Endothelial cell of umbilical vein (primary cell): ENCODE measurements around the gene LMO7. TPM values are rescaled to one million over a fixed set of nuclear protein-coding genes. Genes with fewer than 3 reads are reported as not detected.

Experiments used
- BruUV-seq: library from RNA; stranded (reverse); fragments of 400-500 nt; replicated peaks from 2 replicates; lab custom pipeline; 2021; lab: Mats Ljungman, UMichigan
- CTCF ChIA-PET: fragments of 300-600, 350-600 bp; sonication (Branson Sonifier 250); formaldehyde crosslinking; loops from one replicate; lab custom pipeline; 2021; ENCODE audit warnings: antibody characterized with exemption, inconsistent platforms; lab: Charles Lee
- POLR2A ChIA-PET: fragments of 300-600, 350-600 bp; sonication (Branson Sonifier 250); formaldehyde crosslinking; loops from one replicate; lab custom pipeline; 2021; ENCODE audit warnings: antibody characterized with exemption, inconsistent platforms; lab: Charles Lee
- DNase-seq: peaks from one replicate; pipeline ENCODE4 v3.0.0-alpha.2; 2011; ENCODE audit warnings: low read depth, low spot score
- FAIRE-seq: peaks from 2 replicates; lab custom pipeline; 2011; peaks lifted over from hg19 to GRCh38; lab: Jason Lieb, UNC
- H2AFZ ChIP-seq: 2 replicates; pipeline ENCODE4 v1.6.0; 2012; ENCODE audit warnings: low read depth, low read length, control low read depth, inconsistent platforms
- H3K27ac ChIP-seq: 2 replicates; pipeline ENCODE4 v1.5.1; 2011; ENCODE audit warnings: low read depth, mild to moderate bottlenecking, control low read depth, low read length, moderate library complexity; ENCODE audit not compliant: insufficient read depth
- H3K27me3 ChIP-seq, 2 experiments: 2 replicates each; pipeline versions ENCODE4 v1.6.0 to v1.6.1; 2011; ENCODE audit warnings: low read length in 2 of 2, mixed read lengths in 1 of 2; ENCODE audit not compliant: control insufficient read depth in 2 of 2, insufficient read depth in 2 of 2
- H3K36me3 ChIP-seq, 2 experiments: 2 replicates in 1 of 2; 3 replicates in 1 of 2; pipeline ENCODE4 v1.5.1; 2011; ENCODE audit warnings: low read length in 2 of 2, mild to moderate bottlenecking in 1 of 2, moderate library complexity in 1 of 2; ENCODE audit not compliant: control insufficient read depth in 2 of 2, insufficient read depth in 2 of 2; ENCODE audit errors: extremely low read depth in 1 of 2
- H3K4me1 ChIP-seq: 3 replicates; pipeline ENCODE4 v1.5.1; 2011; ENCODE audit warnings: mild to moderate bottlenecking, low read length; ENCODE audit not compliant: control insufficient read depth, insufficient read depth; ENCODE audit errors: extremely low read depth
- H3K4me2 ChIP-seq: 2 replicates; pipeline ENCODE4 v1.6.1; 2011; ENCODE audit warnings: low read length, control low read depth, mixed read lengths; ENCODE audit not compliant: insufficient read depth
- H3K4me3 ChIP-seq, 3 experiments: fragments of 200-600 bp in 1 of 3; sonication (generic), shearing (Covaris generic) in 1 of 3; replicated peaks in 1 of 3; 2 replicates each; pipeline ENCODE4 v1.5.1; 2011 to 2016; ENCODE audit warnings: control low read depth in 3 of 3, low read length in 3 of 3, mild to moderate bottlenecking in 2 of 3, inconsistent platforms in 1 of 3, low read depth in 1 of 3, moderate library complexity in 1 of 3; ENCODE audit not compliant: insufficient read depth in 1 of 3
- H3K79me2 ChIP-seq: 2 replicates; pipeline ENCODE4 v1.6.0; 2012; ENCODE audit warnings: low read length, inconsistent platforms; ENCODE audit not compliant: control insufficient read depth, insufficient read depth
- H3K9ac ChIP-seq: replicated peaks from 2 replicates; pipeline ENCODE3; 2011; ENCODE audit warnings: low read length, control low read depth; ENCODE audit not compliant: insufficient read depth; ENCODE audit errors: extremely low read depth
- H3K9me1 ChIP-seq: replicated peaks from 3 replicates; pipeline ENCODE4 v1.6.0; 2011; ENCODE audit warnings: mild to moderate bottlenecking, low read length; ENCODE audit not compliant: control insufficient read depth, insufficient read depth; ENCODE audit errors: extremely low read depth
- H3K9me3 ChIP-seq: replicated peaks from 2 replicates; pipeline ENCODE4 v1.5.1; 2012; ENCODE audit warnings: low read length, inconsistent platforms; ENCODE audit not compliant: control insufficient read depth, insufficient read depth
- H4K20me1 ChIP-seq: replicated peaks from 2 replicates; pipeline ENCODE3; 2011; ENCODE audit warnings: mild to moderate bottlenecking, low read length; ENCODE audit not compliant: control insufficient read depth, insufficient read depth; ENCODE audit errors: extremely low read depth
- CTCF ChIP-seq, 2 donors: IDR thresholded peaks; 1 replicate in 1 of 2; 2 replicates in 1 of 2; pipeline ENCODE4 v1.5.1; 2011; ENCODE audit warnings: low read length in 2 of 2, mild to moderate bottlenecking in 2 of 2, moderate library complexity in 2 of 2, control low read depth in 1 of 2, inconsistent platforms in 1 of 2, low read depth in 1 of 2; ENCODE audit not compliant: insufficient read depth in 1 of 2; ENCODE audit errors: extremely low read depth in 1 of 2
- EZH2 ChIP-seq: IDR thresholded peaks from 2 replicates; pipeline ENCODE4 v1.6.1; 2012; ENCODE audit warnings: borderline replicate concordance, low read depth, mild to moderate bottlenecking, moderate library complexity, low read length, inconsistent platforms; ENCODE audit not compliant: severe bottlenecking
- FOS ChIP-seq: IDR thresholded peaks from 2 replicates; pipeline ENCODE4 v1.6.1; 2011; ENCODE audit warnings: mild to moderate bottlenecking, low read length, moderate library complexity, borderline replicate concordance; ENCODE audit not compliant: insufficient read depth
- GATA2 ChIP-seq: IDR thresholded peaks from 2 replicates; pipeline ENCODE4 v1.7.0; 2011; ENCODE audit warnings: low read depth, mild to moderate bottlenecking, moderate library complexity, mixed read lengths, low read length; ENCODE audit not compliant: insufficient read length, insufficient read depth
- JUN ChIP-seq: IDR thresholded peaks from 2 replicates; pipeline ENCODE4 v1.6.1; 2011; ENCODE audit warnings: borderline replicate concordance, low read depth; ENCODE audit not compliant: insufficient read length, insufficient read depth
- MAX ChIP-seq: IDR thresholded peaks from 2 replicates; pipeline ENCODE4 v1.6.1; 2011; ENCODE audit not compliant: insufficient read depth, insufficient read length
- MYC ChIP-seq: IDR thresholded peaks from one replicate; pipeline ENCODE4 v1.6.1; 2011; ENCODE audit warnings: mild to moderate bottlenecking, low read depth, low read length
- POLR2A ChIP-seq: IDR thresholded peaks from 2 replicates; pipeline ENCODE4 v1.6.1; 2012; ENCODE audit warnings: low read depth, mild to moderate bottlenecking, control low read depth, low read length
- POLR2AphosphoS5 ChIP-seq: IDR thresholded peaks from 2 replicates; pipeline ENCODE4 v1.6.1; 2012; ENCODE audit warnings: low read depth, mild to moderate bottlenecking, control low read depth, low read length, moderate library complexity; ENCODE audit not compliant: insufficient read depth
- dilution Hi-C: fragments of 300-500 bp; cut with MboI; formaldehyde crosslinking; loops from one replicate; pipeline ENCODE4 v1.15.0; 2019; ENCODE audit warnings: low sequenced_read_pairs; ENCODE audit not compliant: extremely low pct_ligation_motif_present
- intact Hi-C: fragments of 100-400 bp; cut with micrococcal nuclease; formaldehyde crosslinking; loops from one replicate; pipeline ENCODE4 v1.10.0; 2022
- polyA plus RNA-seq, 4 experiments: library from polyadenylated mRNA; depleted of rRNA in 3 of 4; stranded (reverse) in 3 of 4; unstranded in 1 of 4; fragments of >200 nt; gene quantifications; 2 replicates each; pipeline versions ENCODE4 v1.2.1 to v1.2.3, GENCODE V29; 2011 to 2012; ENCODE audit warnings: missing spikeins in 1 of 4
- total RNA-seq: library from RNA; stranded (reverse); gene quantifications from 2 replicates; pipeline ENCODE4 v1.2.3, GENCODE V29; 2021

The LMO7 gene
- total and polyA plus RNA-seq, 2 donors (not counting 3 experiments of a cell fraction or from before 2014, with no cell fraction given) = 10.5 to 21.1 TPM

- intact Hi-C loops = no loop called here
- Histone ChIP-seq H3K27me3 (no peaks in the 10 kb centered on the region), H3K4me2 (no peak overlapping the region), H2AFZ (no peak overlapping the region), H3K36me3 (no peaks in the 10 kb centered on the region), H3K4me3 (no peak overlapping the region), H3K9ac (no peak overlapping the region), H4K20me1 (no peaks in the 10 kb centered on the region), H3K9me3 (no peaks in the 10 kb centered on the region), H3K27ac (no peak overlapping the region), H3K9me1 (no peaks in the 10 kb centered on the region), H3K4me1 (peaks cover 4% of the 10 kb centered on the region), H3K79me2 (no peaks in the 10 kb centered on the region)
- dilution Hi-C loops = no loop called here
- FAIRE-seq (no peak), DNase-seq (no peak)
- ChIA-PET POLR2A (no interaction called here), CTCF (interaction anchor here (1.3 to 2.4 kb wide), 2 partner anchors 27 to 110 kb away, joined by 3 to 9 read pairs; no protein-coding TSS in a partner anchor)
- BruUV-seq = no TSS peak
- TF ChIP-seq POLR2AphosphoS5 = no peak
These were observed 170.0 kb downstream of the LMO7 start for GRCh38 chr13:75806117-75806516.

DNA sequence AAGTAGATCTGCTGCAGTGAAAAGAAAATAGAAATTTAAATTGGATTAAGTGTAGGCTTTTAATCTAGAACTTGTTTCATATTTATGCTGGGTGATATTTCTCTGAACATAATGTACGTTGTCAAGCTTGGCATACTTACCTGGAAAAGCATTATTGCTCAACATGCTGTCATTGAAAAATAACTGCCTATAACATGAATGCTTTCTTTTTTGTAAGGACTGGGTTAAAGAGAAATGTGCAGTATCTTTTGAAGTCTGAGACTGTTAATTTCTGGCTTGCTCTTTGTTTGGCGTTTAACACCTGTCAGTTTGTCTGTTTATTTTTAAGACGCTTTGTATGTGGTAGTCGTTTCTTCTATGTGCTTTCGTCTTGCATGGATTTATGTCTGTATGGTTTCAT is 175.2 kb downstream of the LMO7 start:
- Histone ChIP-seq H3K9ac (no peak overlapping the region), H3K79me2 (no peaks in the 10 kb centered on the region), H3K27ac (no peak overlapping the region), H4K20me1 (no peaks in the 10 kb centered on the region), H3K9me3 (no peaks in the 10 kb centered on the region), H3K36me3 (no peaks in the 10 kb centered on the region), H3K4me2 (no peak overlapping the region), H3K27me3 (no peaks in the 10 kb centered on the region), H3K4me1 (peaks cover 7% of the 10 kb centered on the region), H2AFZ (no peak overlapping the region), H3K9me1 (no peaks in the 10 kb centered on the region), H3K4me3 (no peak overlapping the region)
- no TSS peak for BruUV-seq
- TF ChIP-seq CTCF (IDR thresholded peaks at IDR 0.05; ENCODE audit: extremely low read depth in 1 of 2, insufficient read depth in 1 of 2, low read depth in 1 of 2, low read length in 2 of 2) (no peak), EZH2 (no peak), MAX (no peak), FOS (no peak), JUN (no peak), MYC (no peak), POLR2AphosphoS5 (no peak), POLR2A (no peak), GATA2 (no peak)
- dilution Hi-C loops (no loop called here), intact Hi-C loops (no loop called here)
- FAIRE-seq (no peak), DNase-seq (no peak)
- ChIA-PET CTCF (interaction anchor here (0.7 to 1.2 kb wide), 4 partner anchors 12 to 115 kb away, joined by 3 to 5 read pairs (median 3); no protein-coding TSS in a partner anchor), POLR2A (no interaction called here)
